K562 (cell line): Measurements from ENCODE around the gene CNPY4. TPM values are rescaled to one million over a fixed set of nuclear protein-coding genes. Genes with fewer than 3 reads are reported as not detected.

Experiments
- ARID4B ChIP-seq: sonication (generic); formaldehyde crosslinking; IDR thresholded peaks from 2 replicates; pipeline ENCODE4 v1.8.0; 2022; ENCODE audit warnings: mild to moderate bottlenecking, missing genetic modification reagents
- ELF2 ChIP-seq: fragments of 250-450 bp; sonication (Bioruptor Pico); IDR thresholded peaks from 2 replicates; pipeline ENCODE4 v1.5.0; 2021; ENCODE audit warnings: mild to moderate bottlenecking
- HCFC1 ChIP-seq: IDR thresholded peaks from 2 replicates; pipeline ENCODE4 v1.6.1; 2012; ENCODE audit warnings: low read depth, low read length, improper control_type of control experiment
- KAT2B ChIP-seq: IDR thresholded peaks from one replicate; pipeline ENCODE4 v1.6.1; 2012; ENCODE audit warnings: low read depth, mild to moderate bottlenecking, control low read depth, inconsistent platforms, low read length, moderate library complexity
- MEF2D ChIP-seq: conservative IDR thresholded peaks from 2 replicates; pipeline ENCODE4 v1.6.1; 2016; ENCODE audit warnings: low read depth, missing genetic modification characterization, missing compliant biosample characterization
- NCOA2 ChIP-seq, 2 experiments: fragments of 450-650 bp; IDR thresholded peaks; 2 replicates each; pipeline ENCODE4 v1.6.1; 2018; ENCODE audit warnings: mild to moderate bottlenecking in 2 of 2, moderate library complexity in 1 of 2; ENCODE audit not compliant: partially characterized antibody in 2 of 2
- POLR2AphosphoS5 ChIP-seq: IDR thresholded peaks from 2 replicates; pipeline ENCODE4 v1.6.1; 2011; ENCODE audit warnings: mild to moderate bottlenecking, low read depth, low read length, moderate library complexity; ENCODE audit not compliant: control insufficient read depth, insufficient read depth
- POLR2G ChIP-seq: fragments of 200-400 bp; formaldehyde crosslinking; IDR thresholded peaks from 2 replicates; pipeline ENCODE4 v1.6.1; 2017; ENCODE audit warnings: low read depth, mild to moderate bottlenecking, antibody characterized with exemption, low read length, moderate library complexity
- POLR2H ChIP-seq: IDR thresholded peaks from 2 replicates; pipeline ENCODE4 v1.6.1; 2016; ENCODE audit warnings: missing genetic modification characterization, low read depth, mild to moderate bottlenecking, control low read depth, missing compliant biosample characterization, moderate library complexity
- STAT5A ChIP-seq: IDR thresholded peaks from 2 replicates; pipeline ENCODE4 v1.6.1; 2012; ENCODE audit warnings: low read length, inconsistent platforms, borderline replicate concordance
- ZNF311 ChIP-seq: fragments of 250-450 bp; sonication (Bioruptor Pico); IDR thresholded peaks from 2 replicates; pipeline ENCODE4 v1.4.0; 2020; ENCODE audit warnings: mild to moderate bottlenecking, moderate library complexity
- ZNF77 ChIP-seq: fragments of 250-450 bp; sonication (Bioruptor Pico); IDR thresholded peaks from 2 replicates; pipeline ENCODE4 v1.5.0; 2020
- polyA plus RNA-seq, 8 experiments: library from polyadenylated mRNA; depleted of rRNA in 4 of 8; stranded (reverse) in 5 of 8; unstranded in 3 of 8; fragments of >200 nt; fragmentation: Nextera tagmentation in 2 of 8; fragmentation: Illumina TruSeq in 1 of 8; extraction: Ambion mirVana in 2 of 8; extraction: Trizol in 1 of 8; gene quantifications; 2 replicates each; pipeline versions ENCODE4 v1.2.1 to v1.2.3, GENCODE V29; 2011 to 2014; ENCODE audit warnings: inconsistent platforms in 1 of 8, missing spikeins in 1 of 8
- total RNA-seq, 7 experiments: library from RNA; depleted of rRNA in 6 of 7; stranded (reverse); fragments of >200 nt in 6 of 7; fragmentation: Illumina TruSeq in 2 of 7; extraction: Trizol in 2 of 7; gene quantifications; 2 replicates each; pipeline versions ENCODE4 v1.2.1 to v1.2.3, GENCODE V29; 2011 to 2021; ENCODE audit warnings: low replicate concordance in 1 of 7
- TF ChIP-seq, protein P1 (sequence below): fragments of 450-650 bp; IDR thresholded peaks from 2 replicates; pipeline ENCODE4 v1.7.0; 2016; ENCODE audit warnings: borderline replicate concordance
- TF ChIP-seq, protein P2 (sequence below): fragments of 450-650 bp; IDR thresholded peaks from 2 replicates; pipeline ENCODE4 v1.6.1; 2017; ENCODE audit warnings: mild to moderate bottlenecking, moderate library complexity
- TF ChIP-seq, protein P3 (sequence below): conservative IDR thresholded peaks from 2 replicates; pipeline ENCODE4 v1.6.1; 2011; ENCODE audit warnings: low read depth, mild to moderate bottlenecking, low read length; ENCODE audit not compliant: control insufficient read depth
- TF ChIP-seq, protein P4 (sequence below): sonication (generic); formaldehyde crosslinking; IDR thresholded peaks from 2 replicates; pipeline ENCODE4 v1.4.0; 2020; ENCODE audit warnings: mild to moderate bottlenecking, missing genetic modification reagents

The CNPY4 gene
- total and polyA plus RNA-seq, 9 of the 15 experiments (the other 6 are each of a cell fraction or from before 2014, with no cell fraction given) = 1.9 to 11.2 (median 7.0) TPM

- TF ChIP-seq STAT5A = no peak
- TF ChIP-seq ARID4B (CRISPR knock-in tag) = no peak
- no peak for TF ChIP-seq POLR2H (tag)
- TF ChIP-seq, protein P1, sequence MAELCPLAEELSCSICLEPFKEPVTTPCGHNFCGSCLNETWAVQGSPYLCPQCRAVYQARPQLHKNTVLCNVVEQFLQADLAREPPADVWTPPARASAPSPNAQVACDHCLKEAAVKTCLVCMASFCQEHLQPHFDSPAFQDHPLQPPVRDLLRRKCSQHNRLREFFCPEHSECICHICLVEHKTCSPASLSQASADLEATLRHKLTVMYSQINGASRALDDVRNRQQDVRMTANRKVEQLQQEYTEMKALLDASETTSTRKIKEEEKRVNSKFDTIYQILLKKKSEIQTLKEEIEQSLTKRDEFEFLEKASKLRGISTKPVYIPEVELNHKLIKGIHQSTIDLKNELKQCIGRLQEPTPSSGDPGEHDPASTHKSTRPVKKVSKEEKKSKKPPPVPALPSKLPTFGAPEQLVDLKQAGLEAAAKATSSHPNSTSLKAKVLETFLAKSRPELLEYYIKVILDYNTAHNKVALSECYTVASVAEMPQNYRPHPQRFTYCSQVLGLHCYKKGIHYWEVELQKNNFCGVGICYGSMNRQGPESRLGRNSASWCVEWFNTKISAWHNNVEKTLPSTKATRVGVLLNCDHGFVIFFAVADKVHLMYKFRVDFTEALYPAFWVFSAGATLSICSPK = no peak
- no peak for TF ChIP-seq POLR2AphosphoS5
- TF ChIP-seq ZNF77 (CRISPR knock-in tag) = no peak
- TF ChIP-seq, protein P2, sequence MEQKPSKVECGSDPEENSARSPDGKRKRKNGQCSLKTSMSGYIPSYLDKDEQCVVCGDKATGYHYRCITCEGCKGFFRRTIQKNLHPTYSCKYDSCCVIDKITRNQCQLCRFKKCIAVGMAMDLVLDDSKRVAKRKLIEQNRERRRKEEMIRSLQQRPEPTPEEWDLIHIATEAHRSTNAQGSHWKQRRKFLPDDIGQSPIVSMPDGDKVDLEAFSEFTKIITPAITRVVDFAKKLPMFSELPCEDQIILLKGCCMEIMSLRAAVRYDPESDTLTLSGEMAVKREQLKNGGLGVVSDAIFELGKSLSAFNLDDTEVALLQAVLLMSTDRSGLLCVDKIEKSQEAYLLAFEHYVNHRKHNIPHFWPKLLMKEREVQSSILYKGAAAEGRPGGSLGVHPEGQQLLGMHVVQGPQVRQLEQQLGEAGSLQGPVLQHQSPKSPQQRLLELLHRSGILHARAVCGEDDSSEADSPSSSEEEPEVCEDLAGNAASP = no peak
- TF ChIP-seq HCFC1 = peak; percentile 88
- no peak for TF ChIP-seq ELF2 (CRISPR knock-in tag)
- no peak for TF ChIP-seq MEF2D (tag)
- TF ChIP-seq, protein P3, sequence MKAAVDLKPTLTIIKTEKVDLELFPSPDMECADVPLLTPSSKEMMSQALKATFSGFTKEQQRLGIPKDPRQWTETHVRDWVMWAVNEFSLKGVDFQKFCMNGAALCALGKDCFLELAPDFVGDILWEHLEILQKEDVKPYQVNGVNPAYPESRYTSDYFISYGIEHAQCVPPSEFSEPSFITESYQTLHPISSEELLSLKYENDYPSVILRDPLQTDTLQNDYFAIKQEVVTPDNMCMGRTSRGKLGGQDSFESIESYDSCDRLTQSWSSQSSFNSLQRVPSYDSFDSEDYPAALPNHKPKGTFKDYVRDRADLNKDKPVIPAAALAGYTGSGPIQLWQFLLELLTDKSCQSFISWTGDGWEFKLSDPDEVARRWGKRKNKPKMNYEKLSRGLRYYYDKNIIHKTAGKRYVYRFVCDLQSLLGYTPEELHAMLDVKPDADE = 0 out of 2 replicates have a peak, but pooled peaks have one; percentile 24
- TF ChIP-seq ZNF311 (CRISPR knock-in tag) = no peak
- no peak for TF ChIP-seq NCOA2 (IDR thresholded peaks at IDR 0.05; ENCODE audit: partially characterized antibody in 2 of 2)
- peak; percentile 1; the same call in 1 of the 2 replicates for TF ChIP-seq POLR2G
- TF ChIP-seq, protein P4, sequence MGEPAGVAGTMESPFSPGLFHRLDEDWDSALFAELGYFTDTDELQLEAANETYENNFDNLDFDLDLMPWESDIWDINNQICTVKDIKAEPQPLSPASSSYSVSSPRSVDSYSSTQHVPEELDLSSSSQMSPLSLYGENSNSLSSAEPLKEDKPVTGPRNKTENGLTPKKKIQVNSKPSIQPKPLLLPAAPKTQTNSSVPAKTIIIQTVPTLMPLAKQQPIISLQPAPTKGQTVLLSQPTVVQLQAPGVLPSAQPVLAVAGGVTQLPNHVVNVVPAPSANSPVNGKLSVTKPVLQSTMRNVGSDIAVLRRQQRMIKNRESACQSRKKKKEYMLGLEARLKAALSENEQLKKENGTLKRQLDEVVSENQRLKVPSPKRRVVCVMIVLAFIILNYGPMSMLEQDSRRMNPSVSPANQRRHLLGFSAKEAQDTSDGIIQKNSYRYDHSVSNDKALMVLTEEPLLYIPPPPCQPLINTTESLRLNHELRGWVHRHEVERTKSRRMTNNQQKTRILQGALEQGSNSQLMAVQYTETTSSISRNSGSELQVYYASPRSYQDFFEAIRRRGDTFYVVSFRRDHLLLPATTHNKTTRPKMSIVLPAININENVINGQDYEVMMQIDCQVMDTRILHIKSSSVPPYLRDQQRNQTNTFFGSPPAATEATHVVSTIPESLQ (CRISPR knock-in tag) = no peak
- no peak for TF ChIP-seq KAT2B
Measured at GRCh38 chr7:100119970-100120732, 717 bp downstream of the CNPY4 start (continued).
